Measurements from ENCODE around the gene CBFA2T3.

The CBFA2T3 gene

GRCh38 chr16:88982286-88983084, 5.5 kb upstream of the CBFA2T3 start:
- no peak for DNase-seq
- Histone ChIP-seq H3K9ac (ENCODE audit: low read length) (no peak overlapping the region), H3K36me3 (ENCODE audit: control insufficient read depth in 1 of 2, insufficient read depth in 2 of 2, low read depth in 1 of 2, low read length in 2 of 2) (no peaks in the 10 kb centered on the region), H3K18ac (ENCODE audit: low read depth in 1 of 2, low read length in 2 of 2) (no peak overlapping the region), H3K4me2 (ENCODE audit: low read length, poor library complexity, severe bottlenecking) (no peak overlapping the region), H3K4ac (ENCODE audit: low read depth in 1 of 2, low read length in 2 of 2) (no peak overlapping the region), H2AFZ (ENCODE audit: low read depth, low read length) (no peak overlapping the region), H3K4me3 (ENCODE audit: insufficient read depth in 1 of 2, low read depth in 1 of 2, low read length in 2 of 2) (no peak overlapping the region), H3K79me1 (replicated peaks; ENCODE audit: low read length, poor library complexity, severe bottlenecking) (no peaks in the 10 kb centered on the region), H3K27me3 (ENCODE audit: control insufficient read depth in 1 of 2, insufficient read depth in 1 of 2, low read length in 2 of 2) (peaks cover 7 to 66% of the 10 kb centered on the region in 2 experiments), H2BK5ac (ENCODE audit: low read depth, low read length, poor library complexity, severe bottlenecking) (no peak overlapping the region), H3K23ac (ENCODE audit: low read length in 2 of 2) (no peak overlapping the region), H4K91ac (ENCODE audit: low read length) (no peak overlapping the region), H2AK5ac (ENCODE audit: low read length, severe bottlenecking) (no peak overlapping the region), H2BK15ac (ENCODE audit: low read depth, poor library complexity, severe bottlenecking) (no peak overlapping the region), H3K14ac (ENCODE audit: low read length in 2 of 2) (no peak overlapping the region), H3K9me3 (ENCODE audit: control insufficient read depth, low read length) (no peaks in the 10 kb centered on the region), H2BK120ac (ENCODE audit: low read depth, low read length) (no peak overlapping the region), H4K8ac (ENCODE audit: low read length) (no peak overlapping the region), H3K27ac (ENCODE audit: low read length, poor library complexity, severe bottlenecking) (no peak overlapping the region), H2BK12ac (ENCODE audit: low read length in 2 of 2) (no peak overlapping the region), H3K4me1 (ENCODE audit: control insufficient read depth, insufficient read depth, low read depth, low read length) (no peaks in the 10 kb centered on the region)
- WGBS = 88% methylated on average over 23 of the region's 25 CpGs

GRCh38 chr16:88979353-88980015, 2.5 kb upstream of the CBFA2T3 start:
- H3K23ac ChIP-seq (ENCODE audit: low read length in 2 of 2) = no peak overlapping the region
- no peak overlapping the region for H3K4ac ChIP-seq (ENCODE audit: low read depth in 1 of 2, low read length in 2 of 2)
- H4K91ac ChIP-seq (ENCODE audit: low read length) = no peak overlapping the region
- H2BK120ac ChIP-seq (ENCODE audit: low read depth, low read length) = no peak overlapping the region
- H3K36me3 ChIP-seq (ENCODE audit: control insufficient read depth in 1 of 2, insufficient read depth in 2 of 2, low read depth in 1 of 2, low read length in 2 of 2) = no peaks in the 10 kb centered on the region
- no peak overlapping the region for H2AFZ ChIP-seq (ENCODE audit: low read depth, low read length)
- no peaks in the 10 kb centered on the region for H3K9me3 ChIP-seq (ENCODE audit: control insufficient read depth, low read length)
- no peak overlapping the region for H3K14ac ChIP-seq (ENCODE audit: low read length in 2 of 2)
- H2BK15ac ChIP-seq (ENCODE audit: low read depth, poor library complexity, severe bottlenecking) = no peak overlapping the region
- peaks cover 7 to 64% of the 10 kb centered on the region in 2 experiments for H3K27me3 ChIP-seq (ENCODE audit: control insufficient read depth in 1 of 2, insufficient read depth in 1 of 2, low read length in 2 of 2)
- H3K18ac ChIP-seq (ENCODE audit: low read depth in 1 of 2, low read length in 2 of 2) = no peak overlapping the region
- no peak overlapping the region for H4K8ac ChIP-seq (ENCODE audit: low read length)
- WGBS = 79% methylated on average over 2 of the region's 3 CpGs
- H3K9ac ChIP-seq (ENCODE audit: low read length) = no peak overlapping the region
- H2BK5ac ChIP-seq (ENCODE audit: low read depth, low read length, poor library complexity, severe bottlenecking) = no peak overlapping the region
- no peak overlapping the region for H3K27ac ChIP-seq (ENCODE audit: low read length, poor library complexity, severe bottlenecking)
- H3K79me1 ChIP-seq (replicated peaks; ENCODE audit: low read length, poor library complexity, severe bottlenecking) = no peaks in the 10 kb centered on the region
- H3K4me2 ChIP-seq (ENCODE audit: low read length, poor library complexity, severe bottlenecking) = no peak overlapping the region
- no peak overlapping the region for H2AK5ac ChIP-seq (ENCODE audit: low read length, severe bottlenecking)
- H2BK12ac ChIP-seq (ENCODE audit: low read length in 2 of 2) = no peak overlapping the region
- no peaks in the 10 kb centered on the region for H3K4me1 ChIP-seq (ENCODE audit: control insufficient read depth, insufficient read depth, low read depth, low read length)
- no peak for DNase-seq
- no peak overlapping the region for H3K4me3 ChIP-seq (ENCODE audit: insufficient read depth in 1 of 2, low read depth in 1 of 2, low read length in 2 of 2)

- Histone ChIP-seq H2BK120ac (ENCODE audit: low read depth, low read length) (no peak overlapping the region), H3K4ac (ENCODE audit: low read depth in 1 of 2, low read length in 2 of 2) (no peak overlapping the region), H4K91ac (ENCODE audit: low read length) (no peak overlapping the region), H2BK12ac (ENCODE audit: low read length in 2 of 2) (no peak overlapping the region), H3K79me1 (replicated peaks; ENCODE audit: low read length, poor library complexity, severe bottlenecking) (no peaks in the 10 kb centered on the region), H3K4me1 (ENCODE audit: control insufficient read depth, insufficient read depth, low read depth, low read length) (no peaks in the 10 kb centered on the region), H3K4me2 (ENCODE audit: low read length, poor library complexity, severe bottlenecking) (no peak overlapping the region), H3K9me3 (ENCODE audit: control insufficient read depth, low read length) (no peaks in the 10 kb centered on the region), H3K4me3 (ENCODE audit: insufficient read depth in 1 of 2, low read depth in 1 of 2, low read length in 2 of 2) (no peak overlapping the region), H3K18ac (ENCODE audit: low read depth in 1 of 2, low read length in 2 of 2) (no peak overlapping the region), H2BK5ac (ENCODE audit: low read depth, low read length, poor library complexity, severe bottlenecking) (no peak overlapping the region), H2BK15ac (ENCODE audit: low read depth, poor library complexity, severe bottlenecking) (no peak overlapping the region), H3K27me3 (ENCODE audit: control insufficient read depth in 1 of 2, insufficient read depth in 1 of 2, low read length in 2 of 2) (peaks cover 11 to 63% of the 10 kb centered on the region in 2 experiments), H2AFZ (ENCODE audit: low read depth, low read length) (no peak overlapping the region), H3K36me3 (ENCODE audit: control insufficient read depth in 1 of 2, insufficient read depth in 2 of 2, low read depth in 1 of 2, low read length in 2 of 2) (no peaks in the 10 kb centered on the region), H3K27ac (ENCODE audit: low read length, poor library complexity, severe bottlenecking) (no peak overlapping the region), H3K23ac (ENCODE audit: low read length in 2 of 2) (no peak overlapping the region), H4K8ac (ENCODE audit: low read length) (no peak overlapping the region), H2AK5ac (ENCODE audit: low read length, severe bottlenecking) (no peak overlapping the region), H3K9ac (ENCODE audit: low read length) (no peak overlapping the region), H3K14ac (ENCODE audit: low read length in 2 of 2) (no peak overlapping the region)
- DNase-seq = no peak
- WGBS = 75% methylated on average over 14 of the region's 21 CpGs
Observed at GRCh38 chr16:88978608-88979346, 1.8 kb upstream of the CBFA2T3 start.

Data from mesenchymal stem cell (in vitro differentiated cells and primary cell).